ENCODE measurements around the gene RNH1.

RNH1 gene

DNA sequence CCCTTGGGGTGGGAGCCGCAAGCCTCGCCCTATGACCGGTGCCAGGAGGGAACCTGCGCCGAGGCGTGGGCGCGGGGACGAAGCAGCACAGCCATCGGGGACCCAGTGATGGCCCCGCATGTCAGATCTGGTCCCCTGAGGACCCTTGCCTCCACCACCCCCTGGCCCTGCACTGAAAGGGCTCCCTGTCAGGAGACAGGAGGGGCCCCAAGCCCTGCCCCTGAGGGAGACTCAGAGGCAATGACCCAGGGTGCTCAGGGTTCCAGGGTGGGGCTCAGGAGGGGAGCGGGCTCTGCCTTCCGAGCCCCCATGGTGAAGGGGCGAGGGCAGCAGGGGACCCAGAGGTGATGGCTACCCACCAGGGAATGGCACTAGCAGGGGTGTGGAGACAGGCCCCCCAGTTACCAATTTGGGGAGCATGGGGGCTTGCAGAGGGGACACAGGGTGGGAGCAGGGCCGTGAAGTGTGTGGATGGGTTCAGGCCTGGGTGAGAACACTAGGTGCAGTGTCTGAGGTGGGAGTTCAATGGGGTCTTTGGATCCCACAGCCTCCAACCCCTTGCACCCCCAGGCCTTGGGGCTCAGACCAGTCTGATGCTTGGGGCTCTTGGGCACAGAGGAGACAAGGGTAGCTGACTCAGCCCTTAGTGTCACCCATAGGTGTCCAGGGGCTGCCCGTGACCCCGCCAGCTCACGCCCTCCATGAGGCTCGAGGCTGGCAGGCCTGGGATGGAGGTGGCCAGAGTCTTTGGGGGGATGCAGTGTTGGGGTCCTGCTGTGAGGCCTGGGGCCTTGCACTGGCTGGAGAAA is 30.8 kb upstream of the RNH1 start:
- DNase-seq (ENCODE audit: low read depth in 3 of 3), result no peak

DNA sequence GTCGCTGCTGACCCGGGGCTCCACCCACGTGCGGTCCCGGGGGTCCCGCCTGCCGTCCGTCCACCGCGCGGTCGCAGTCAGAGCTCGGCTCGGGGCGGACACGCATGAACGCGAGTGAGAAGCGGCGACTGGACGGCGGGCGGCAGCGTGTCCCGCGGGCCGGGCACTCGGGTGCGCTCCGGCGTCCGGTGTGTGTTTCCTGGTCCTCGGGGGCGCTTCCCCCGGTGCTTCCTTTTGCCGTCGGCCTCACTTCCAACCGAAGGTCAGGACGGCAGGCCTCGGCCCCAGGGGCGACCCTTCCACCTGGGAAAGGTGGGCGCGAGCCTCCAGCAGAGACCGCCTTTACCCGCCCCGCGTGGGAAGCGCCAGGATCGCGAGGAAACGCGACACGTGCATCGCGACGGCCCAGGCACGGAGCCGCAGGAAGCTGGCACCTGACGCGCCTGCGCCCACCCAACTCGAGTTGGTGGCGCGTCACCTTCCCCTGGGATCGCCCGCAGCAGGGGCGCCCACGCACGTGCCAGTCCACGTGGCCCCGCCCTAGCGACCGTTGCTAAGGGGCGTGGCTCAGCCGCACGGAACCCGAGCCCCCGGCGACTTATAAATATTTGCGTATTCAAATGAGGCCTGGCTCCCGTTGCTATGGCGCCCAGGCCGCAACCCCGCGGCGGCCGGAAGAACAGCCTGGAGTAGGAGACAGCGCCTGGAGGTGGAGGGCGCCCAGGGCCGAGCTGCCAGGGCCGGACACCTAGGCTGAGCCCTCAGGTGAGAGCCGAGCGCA is 30.0 kb upstream of the RNH1 start, which contains the start of gene LRRC56:
Gene LRRC56 (plus strand): TSS at position 687 of the 781 bp plus-strand sequence. CDS start 3,158 bp downstream, outside the sequence.
- DNase-seq (ENCODE audit: low read depth in 3 of 3), result peak; percentile 86 to 91 (median 89)

DNA sequence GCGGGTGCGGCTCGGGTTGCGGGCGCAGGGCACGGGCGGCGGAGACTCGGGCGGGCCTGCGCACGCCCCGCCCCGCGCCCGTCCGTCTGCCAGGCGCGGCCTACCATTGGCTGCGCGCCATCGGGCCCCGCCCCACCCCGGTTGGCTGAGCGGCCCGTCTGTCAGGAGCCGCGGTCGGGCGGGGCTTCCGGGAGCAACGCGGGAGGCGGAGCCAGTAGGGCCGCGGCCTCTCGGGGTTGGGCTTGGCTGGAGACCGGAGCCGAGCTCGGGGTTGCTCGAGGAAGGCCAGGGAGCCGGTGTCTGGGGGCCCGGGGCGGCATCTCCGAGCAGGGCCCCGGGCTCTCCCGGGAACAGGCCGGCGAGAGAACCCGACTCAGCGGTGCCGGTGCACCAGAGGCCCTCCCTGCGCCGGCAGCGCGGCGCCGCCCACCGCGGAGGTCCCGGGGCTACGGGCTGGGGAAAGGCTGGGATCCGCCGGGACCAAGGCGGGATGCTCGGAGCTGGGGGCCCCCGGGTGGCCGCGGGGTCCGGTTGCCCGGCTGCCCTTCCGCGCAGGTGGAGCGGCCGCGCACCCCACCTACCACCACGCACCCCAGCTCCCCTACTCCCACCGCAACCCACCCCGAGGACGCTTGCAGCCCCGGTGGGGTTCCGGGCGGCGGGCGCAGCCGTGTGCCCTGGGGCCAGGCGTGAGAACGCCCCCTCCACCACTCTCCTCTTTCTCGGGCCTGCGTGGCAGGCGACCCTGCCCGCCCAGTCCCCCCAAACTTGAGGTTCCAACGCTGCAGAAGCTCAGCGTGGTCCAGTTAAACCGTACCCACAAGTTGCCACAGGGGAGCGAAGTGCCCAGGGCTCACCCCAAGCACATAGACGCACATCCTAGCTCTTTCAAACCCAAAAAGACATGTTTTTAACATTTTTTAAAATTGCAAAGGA is 28.7 kb upstream of the RNH1 start, which contains the start of gene HRAS:
Gene HRAS (minus strand): TSS at position 58 of the 936 bp plus-strand sequence.
- DNase-seq (ENCODE audit: low read depth in 3 of 3), result peak; percentile 92 to 96 (median 94)

DNA sequence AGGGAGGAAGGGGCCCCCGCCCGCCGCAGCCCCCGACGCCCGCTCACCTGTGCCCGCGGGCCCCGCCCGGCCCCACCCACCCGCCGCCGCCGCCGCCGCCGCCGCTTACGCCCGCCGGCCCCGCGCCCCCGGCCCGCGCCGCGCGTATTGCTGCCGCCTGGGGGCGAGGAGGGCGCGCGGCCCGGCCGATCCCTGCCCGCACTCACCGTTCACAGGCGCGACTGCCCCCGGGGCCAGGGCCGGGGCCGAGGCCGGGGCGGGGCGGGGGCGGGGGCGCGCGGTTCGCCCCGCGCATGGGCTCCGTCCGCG is 28.1 kb upstream of the RNH1 start:
- no peak for DNase-seq (ENCODE audit: low read depth in 3 of 3)

DNA sequence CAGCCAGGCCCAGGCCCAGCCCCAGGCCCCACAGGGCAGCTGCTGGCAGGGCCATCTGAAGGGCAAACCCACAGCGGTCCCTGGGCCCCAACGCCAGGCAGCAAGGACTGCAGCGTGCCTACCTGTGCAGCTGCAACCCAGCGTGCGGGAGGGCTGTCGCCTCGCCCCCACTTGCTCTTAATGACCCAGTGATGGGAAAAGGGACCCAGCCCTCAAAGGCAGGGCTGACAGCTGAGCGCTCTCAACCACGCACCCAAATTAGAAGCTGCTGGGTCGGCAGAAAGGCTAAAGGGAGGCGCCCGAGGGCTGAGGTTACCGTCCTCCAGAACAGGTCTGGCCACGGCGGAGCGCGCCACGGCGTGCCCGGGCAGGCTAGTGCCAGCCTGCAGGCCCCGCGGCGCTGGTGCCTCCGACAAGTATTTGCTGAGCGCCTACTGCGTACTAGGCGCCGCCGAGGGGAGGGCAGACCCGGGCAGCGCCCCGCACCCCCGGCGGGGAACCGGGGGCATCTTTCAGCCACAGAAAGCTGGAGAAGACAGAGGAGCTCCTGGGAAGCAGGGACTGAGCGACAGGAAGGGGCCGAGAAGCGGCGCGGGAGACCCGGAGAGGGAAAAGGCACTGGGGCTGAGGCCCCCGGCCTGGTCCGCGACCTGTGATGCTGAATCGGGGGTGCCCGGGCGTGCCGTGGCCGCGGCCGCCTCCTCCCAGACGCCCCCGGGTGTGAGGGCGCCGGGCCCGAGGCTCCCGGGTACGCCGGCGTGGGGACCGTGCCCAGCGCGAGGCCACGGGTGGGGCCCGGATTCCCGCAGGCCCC is 27.6 kb upstream of the RNH1 start:
- peak in 1 of 3 experiments; percentile 26 for DNase-seq (ENCODE audit: low read depth in 3 of 3)

DNA sequence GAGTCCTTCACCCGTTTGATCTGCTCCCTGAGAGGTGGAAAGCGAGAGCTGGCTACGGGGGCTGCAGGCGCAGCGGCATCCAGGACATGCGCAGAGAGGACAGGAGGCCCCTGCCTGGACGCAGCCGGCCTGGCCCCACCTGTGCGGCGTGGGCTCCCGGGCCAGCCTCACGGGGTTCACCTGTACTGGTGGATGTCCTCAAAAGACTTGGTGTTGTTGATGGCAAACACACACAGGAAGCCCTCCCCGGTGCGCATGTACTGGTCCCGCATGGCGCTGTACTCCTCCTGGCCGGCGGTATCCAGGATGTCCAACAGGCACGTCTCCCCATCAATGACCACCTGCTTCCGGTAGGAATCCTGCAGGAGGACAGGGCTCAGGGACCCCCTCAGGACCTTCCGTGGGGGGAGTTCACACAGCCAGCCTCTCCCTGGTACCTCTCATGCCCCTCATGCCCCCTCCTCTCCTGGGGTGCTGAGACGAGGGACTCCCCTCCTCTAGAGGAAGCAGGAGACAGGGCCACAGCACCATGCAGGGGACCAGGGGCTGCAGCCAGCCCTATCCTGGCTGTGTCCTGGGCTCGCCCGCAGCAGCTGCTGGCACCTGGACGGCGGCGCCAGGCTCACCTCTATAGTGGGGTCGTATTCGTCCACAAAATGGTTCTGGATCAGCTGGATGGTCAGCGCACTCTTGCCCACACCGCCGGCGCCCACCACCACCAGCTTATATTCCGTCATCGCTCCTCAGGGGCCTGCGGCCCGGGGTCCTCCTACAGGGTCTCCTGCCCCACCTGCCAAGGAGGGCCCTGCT is 26.7 kb upstream of the RNH1 start:
- DNase-seq (ENCODE audit: low read depth in 3 of 3), result no peak

DNA sequence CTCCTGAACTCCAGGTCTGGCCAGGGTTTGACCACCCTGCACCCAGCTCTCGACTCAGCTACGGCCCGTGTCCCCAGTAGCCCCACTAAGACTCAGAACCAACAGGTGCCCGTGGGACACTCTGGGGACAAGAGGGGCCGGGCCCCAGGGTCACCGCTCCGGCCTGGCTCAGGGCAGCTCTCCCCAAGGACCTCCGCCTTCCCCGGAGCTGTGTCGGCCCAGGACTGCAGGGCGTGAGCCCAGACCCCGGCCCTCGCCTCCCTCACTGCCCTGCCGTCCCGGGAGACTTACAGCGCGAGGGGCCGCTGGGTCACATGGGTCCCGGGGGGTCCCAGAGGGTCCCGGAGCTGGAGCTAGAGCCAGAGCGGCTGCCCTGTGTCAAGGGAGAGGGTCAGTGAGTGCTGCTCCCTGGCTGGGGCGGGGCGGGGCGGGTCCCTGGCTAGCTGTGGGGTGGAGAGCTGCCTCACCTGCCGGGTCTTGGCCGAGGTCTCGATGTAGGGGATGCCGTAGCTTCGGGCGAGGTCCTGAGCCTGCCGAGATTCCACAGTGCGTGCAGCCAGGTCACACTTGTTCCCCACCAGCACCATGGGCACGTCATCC is 26.0 kb upstream of the RNH1 start:
- no peak for DNase-seq (ENCODE audit: low read depth in 3 of 3)

DNA sequence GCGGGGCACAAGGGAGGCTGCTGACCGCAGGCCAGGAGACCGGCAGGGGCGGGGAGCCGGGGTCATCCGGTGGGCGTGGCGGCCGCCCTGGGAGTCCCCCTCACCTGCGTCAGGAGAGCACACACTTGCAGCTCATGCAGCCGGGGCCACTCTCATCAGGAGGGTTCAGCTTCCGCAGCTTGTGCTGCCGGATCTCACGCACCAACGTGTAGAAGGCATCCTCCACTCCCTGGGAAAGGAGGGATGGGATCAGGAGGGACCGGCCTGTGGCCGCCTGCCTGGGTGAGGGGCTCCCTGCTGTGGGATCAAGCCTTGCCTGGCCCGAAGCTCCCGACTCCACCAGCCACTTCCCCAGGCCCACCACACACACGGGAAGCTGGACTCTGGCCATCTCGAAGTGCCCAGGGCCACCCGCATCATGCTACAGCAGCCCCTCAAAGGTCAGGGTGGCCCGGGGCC is 25.5 kb upstream of the RNH1 start:
- no peak for DNase-seq (ENCODE audit: low read depth in 3 of 3)

DNA sequence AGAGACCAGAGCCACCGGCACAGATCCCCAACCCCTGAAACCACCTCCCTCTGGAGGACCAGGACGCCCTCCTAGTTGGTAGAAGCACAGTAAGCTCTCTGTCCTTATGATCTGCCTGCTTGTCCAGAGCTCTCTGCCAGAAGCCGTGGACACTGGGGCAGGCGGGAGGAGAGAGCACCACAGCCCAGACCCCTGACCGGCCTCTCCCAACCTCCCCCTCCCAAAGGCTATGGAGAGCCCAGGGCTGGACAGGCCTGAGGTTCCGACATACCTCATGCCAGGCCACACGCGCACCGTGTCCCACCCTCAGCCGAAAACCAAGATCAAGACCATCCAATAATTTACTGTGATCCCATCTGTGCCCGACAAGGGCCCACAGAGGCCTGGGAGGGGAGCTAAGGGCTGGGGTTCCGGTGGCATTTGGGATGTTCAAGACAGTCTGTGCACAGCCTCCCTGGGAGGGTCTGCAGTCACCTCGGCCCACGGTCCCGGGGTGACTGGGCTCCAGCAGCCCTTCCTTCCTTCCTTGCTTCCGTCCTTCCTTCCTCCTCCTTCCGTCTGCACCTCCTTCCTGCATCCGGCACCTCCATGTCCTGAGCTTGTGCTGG is 25.0 kb upstream of the RNH1 start:
- DNase-seq (ENCODE audit: low read depth in 3 of 3), result no peak

DNA sequence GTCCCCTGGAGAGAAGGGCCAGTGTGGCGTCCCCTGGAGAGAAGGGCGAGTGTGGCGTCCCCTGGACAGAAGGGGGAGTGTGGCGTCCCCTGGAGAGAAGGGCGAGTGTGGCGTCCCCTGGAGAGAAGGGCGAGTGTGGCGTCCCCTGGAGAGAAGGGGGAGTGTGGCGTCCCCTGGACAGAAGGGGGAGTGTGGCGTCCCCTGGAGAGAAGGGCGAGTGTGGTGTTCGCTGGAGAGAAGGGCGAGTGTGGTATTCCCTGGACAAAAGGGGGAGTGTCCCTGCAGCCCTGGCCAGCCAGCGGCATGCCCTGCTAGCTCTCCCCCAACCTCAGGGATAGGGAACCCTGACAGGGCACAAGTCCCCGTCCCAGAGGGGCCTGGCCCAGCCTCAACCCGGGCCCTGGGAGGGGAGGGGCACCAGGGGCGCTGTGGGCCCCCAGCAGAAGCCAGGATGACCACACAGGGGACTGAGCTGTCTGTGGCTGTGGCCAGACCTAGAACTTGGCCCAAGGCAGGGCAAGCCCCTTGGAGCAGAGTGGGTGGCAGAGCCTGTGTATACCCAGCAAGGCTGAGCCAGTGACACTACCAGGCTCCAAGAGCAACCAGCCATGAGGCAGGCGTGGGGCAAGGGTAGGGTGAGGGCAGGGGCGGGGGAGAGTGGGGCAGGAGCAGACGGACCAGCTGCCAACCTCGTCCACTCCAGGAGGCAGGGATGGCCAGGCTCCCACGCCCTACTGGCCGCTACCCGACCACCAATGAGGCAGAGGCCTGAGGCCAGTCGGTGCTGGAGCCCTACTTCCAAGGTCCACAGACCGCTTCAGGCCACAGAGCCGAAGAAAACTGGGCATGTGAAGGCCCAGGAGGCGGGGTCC is 24.2 kb upstream of the RNH1 start:
- no peak for DNase-seq (ENCODE audit: low read depth in 3 of 3)

DNA sequence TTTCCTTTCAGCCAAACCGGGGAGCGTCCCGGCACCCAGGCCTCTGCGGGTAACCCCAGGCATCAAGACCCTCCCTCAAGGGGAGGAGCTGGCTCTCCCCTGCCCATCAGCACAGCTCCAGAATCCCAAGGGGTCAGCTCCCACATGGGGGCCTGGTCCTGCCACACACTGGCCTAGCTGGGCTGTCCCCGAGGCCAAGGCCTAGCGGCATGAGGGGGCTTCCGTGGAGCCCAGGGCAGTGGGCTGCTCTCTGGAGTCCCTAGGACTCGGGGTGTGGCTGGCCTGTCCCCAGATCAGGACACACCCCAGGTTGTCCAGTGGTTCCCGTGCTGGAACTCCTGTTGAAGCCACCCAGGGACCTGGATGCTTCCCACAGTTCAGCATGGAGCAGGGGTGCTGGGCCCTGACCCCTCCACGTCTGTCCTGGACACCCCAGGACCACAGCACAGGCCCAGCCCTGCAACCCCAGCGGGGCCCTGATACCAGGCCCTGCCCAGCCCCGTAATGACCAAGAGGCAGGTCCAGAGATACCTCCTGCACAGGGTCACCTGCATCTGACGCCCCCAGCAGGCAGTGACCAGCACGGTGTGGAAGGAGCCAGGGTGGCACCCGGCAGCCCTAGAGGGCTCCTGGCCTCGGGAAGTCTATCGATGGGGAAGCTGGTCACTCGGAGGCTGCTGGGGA is 22.8 kb upstream of the RNH1 start:
- no peak for DNase-seq (ENCODE audit: low read depth in 3 of 3)

DNA sequence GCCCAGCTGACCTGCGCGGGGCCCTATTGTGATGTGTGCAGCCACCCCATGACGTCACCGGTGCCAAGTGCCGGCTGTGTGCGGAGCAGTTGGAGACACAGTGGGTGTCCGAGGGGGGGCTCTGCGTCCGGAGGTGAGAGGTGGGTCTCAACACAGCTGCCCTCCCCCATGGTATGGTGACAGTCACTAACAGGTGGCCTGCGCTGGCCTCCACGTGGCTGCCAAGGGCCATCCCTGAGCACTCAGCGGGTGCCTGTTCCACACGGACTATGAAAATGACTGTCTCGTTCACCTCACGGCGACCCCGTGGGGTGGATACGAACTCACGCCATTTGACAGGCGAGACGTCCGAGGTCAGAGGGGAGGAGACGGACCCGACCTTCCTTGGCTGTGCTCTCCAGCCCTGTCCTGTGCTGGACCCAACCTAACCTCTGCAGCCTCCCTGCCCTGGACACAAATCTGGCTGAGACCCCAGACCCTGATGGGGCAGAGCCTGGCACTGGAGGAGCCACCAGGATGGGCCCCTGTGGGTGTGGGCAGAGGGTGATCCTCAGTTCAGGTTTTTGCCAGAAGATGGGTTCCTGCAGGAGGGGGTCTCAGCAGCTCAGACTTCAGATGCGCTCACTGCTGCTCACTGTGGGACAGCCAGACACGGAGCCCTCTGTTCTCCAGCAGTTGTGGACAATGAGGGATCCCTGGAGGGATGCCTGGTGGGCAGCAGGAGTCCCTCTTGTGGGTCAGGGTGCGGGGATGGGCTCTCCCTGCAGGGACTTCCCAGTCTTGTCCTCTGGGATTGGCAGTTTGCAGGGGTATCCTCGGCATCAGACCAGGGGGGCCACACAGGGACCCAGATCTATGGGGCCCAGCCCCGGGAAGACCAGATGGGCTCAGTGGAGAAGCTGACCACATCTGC is 22.0 kb upstream of the RNH1 start:
- no peak for DNase-seq (ENCODE audit: low read depth in 3 of 3)

DNA sequence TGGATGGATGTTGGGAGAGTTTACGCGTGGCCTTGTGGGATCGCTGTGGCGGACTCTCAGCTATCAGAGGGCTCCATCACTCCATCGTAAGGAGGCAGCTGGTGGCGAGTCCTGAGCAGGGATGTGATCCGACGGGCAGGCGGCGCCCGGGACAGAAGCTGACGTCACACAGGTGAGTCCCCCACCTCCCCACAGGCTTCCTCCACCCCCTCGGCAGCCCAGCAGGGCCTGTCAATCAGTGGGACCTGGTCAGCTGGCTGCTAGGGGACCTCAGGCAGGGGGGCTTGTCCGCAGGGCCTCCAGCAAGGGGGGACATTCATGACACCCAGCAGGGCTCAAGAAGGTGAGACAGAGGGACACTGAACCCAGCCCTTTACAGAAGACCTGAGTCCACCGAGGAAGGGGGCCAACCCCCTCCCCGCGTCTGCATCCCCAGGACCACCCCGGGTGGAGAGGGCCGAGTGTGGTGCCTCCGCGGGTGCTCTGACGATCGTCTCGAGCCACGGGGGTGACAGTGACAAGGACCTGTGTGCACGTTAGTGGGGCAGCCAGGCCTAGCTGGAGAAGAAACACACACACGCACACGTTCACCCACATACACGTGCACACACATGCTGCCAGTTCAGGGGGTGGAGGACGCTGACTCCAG is 21.2 kb upstream of the RNH1 start:
- no peak for DNase-seq (ENCODE audit: low read depth in 3 of 3)

DNA sequence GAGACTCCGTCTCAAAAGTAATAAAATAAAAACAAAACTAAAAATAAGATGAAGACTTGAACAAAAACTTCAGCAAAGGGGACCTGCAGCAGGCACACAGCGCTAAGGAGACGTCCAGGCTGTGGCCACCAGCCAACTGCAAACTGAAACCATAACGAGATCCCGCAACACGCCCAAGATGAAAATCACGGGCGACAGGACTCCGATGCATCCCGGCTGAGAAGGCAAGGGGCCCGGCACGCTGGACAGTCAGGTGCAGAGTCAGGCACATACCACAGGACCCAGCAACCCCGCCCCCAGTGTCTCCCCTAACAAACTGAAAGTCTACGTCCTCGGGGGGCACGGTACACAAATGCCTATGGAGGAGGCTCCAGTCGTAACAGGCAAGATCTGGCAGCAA is 19.1 kb upstream of the RNH1 start:
- no peak for DNase-seq (ENCODE audit: low read depth in 3 of 3)

DNA sequence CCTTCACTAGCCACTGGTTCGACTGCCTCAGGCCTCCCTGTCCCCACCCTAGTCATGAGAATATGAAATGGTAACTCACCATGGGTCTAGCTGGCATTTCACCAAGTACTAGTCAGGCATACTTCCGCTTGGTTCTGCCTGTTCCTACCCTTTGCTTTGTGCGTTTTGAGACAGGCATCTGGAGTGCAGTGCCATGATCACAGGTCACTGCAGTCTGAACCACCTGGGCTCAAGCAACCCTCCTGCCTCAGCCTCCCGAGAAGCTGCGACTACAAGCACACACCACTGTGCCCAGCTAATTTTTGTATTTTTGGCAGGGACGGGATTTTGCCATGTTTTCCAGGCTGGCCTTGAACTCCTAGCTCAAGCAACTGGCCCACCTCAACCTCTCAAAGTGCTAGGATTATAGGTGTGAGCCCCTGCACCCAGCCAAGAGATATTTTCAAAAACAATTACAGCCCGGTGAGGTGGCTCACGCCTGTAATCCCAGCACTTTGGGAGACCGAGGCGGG is 14.2 kb upstream of the RNH1 start:
- DNase-seq (ENCODE audit: low read depth in 3 of 3), result no peak
